PC-3 (cell line): ENCODE results near the gene CDH12. TPM values are rescaled to one million over a fixed set of nuclear protein-coding genes. Genes with fewer than 3 reads are reported as not detected.

Source experiments
- ATAC-seq: fragments of 200-7000 bp; cut with Tn5 transposase; 2 replicates; pipeline ENCODE4 v1.9.1; 2020; ENCODE audit warnings: mild to moderate bottlenecking, moderate library complexity
- BruUV-seq: library from RNA; stranded (reverse); fragments of 400-500 nt; replicated peaks from 2 replicates; lab custom pipeline; 2021; lab: Mats Ljungman, UMichigan
- CTCF ChIA-PET: fragments of 300-600 bp; sonication (Branson Sonifier 250); formaldehyde crosslinking; loops from one replicate; lab custom pipeline; 2022; ENCODE audit warnings: antibody characterized with exemption; lab: Charles Lee
- POLR2A ChIA-PET: fragments of 300-600 bp; sonication (Branson Sonifier 250); formaldehyde crosslinking; loops from one replicate; lab custom pipeline; 2022; ENCODE audit warnings: antibody characterized with exemption; ENCODE audit not compliant: unreplicated experiment; lab: Charles Lee
- DNase-seq: peaks from one replicate; pipeline ENCODE4 v3.0.0-alpha.2; 2015
- H2AFZ ChIP-seq: fragments of 300-600 bp; sonication (generic); 2 replicates; pipeline ENCODE4 v1.6.0; 2016; ENCODE audit warnings: antibody characterized with exemption, low read length
- H3F3A ChIP-seq: fragments of 300-600 bp; sonication (generic); one replicate; pipeline ENCODE4 v1.6.0; 2017; ENCODE audit warnings: antibody characterized with exemption, low read length, control low read depth, mild to moderate bottlenecking; ENCODE audit not compliant: unreplicated experiment
- H3K27ac ChIP-seq: fragments of 300-600 bp; sonication (generic); 2 replicates; pipeline ENCODE4 v1.5.1; 2016; ENCODE audit warnings: mild to moderate bottlenecking, low read length
- H3K27me3 ChIP-seq: fragments of 300-600 bp; sonication (generic); 2 replicates; pipeline ENCODE4 v1.6.1; 2016; ENCODE audit warnings: low read length, mixed read lengths
- H3K36me3 ChIP-seq: fragments of 300-600 bp; sonication (generic); 2 replicates; pipeline ENCODE4 v1.6.1; 2016; ENCODE audit warnings: low read depth, mixed run types, low read length, mixed read lengths
- H3K4me1 ChIP-seq: fragments of 300-600 bp; sonication (generic); 2 replicates; pipeline ENCODE4 v1.5.1; 2016; ENCODE audit warnings: low read length; ENCODE audit not compliant: insufficient read depth
- H3K4me2 ChIP-seq: fragments of 300-600 bp; sonication (generic); 2 replicates; pipeline ENCODE4 v1.6.0; 2016; ENCODE audit warnings: low read length
- H3K4me3 ChIP-seq: fragments of 300-600 bp; sonication (generic); 2 replicates; pipeline ENCODE4 v1.5.1; 2016; ENCODE audit warnings: mild to moderate bottlenecking, low read length, mixed read lengths
- H3K79me2 ChIP-seq: fragments of 300-600 bp; sonication (generic); 2 replicates; pipeline ENCODE4 v1.6.1; 2017; ENCODE audit warnings: low read length, mixed read lengths
- H3K9ac ChIP-seq: fragments of 300-600 bp; sonication (generic); 2 replicates; pipeline ENCODE4 v1.6.0; 2016; ENCODE audit warnings: mild to moderate bottlenecking, low read length
- H3K9me2 ChIP-seq: fragments of 300-600 bp; sonication (generic); replicated peaks from 2 replicates; pipeline ENCODE4 v1.6.1; 2016; ENCODE audit warnings: mixed run types, low read length, mixed read lengths
- H3K9me3 ChIP-seq: fragments of 300-600 bp; sonication (generic); 2 replicates; pipeline ENCODE4 v1.6.1; 2016; ENCODE audit warnings: low read length, mixed read lengths
- H4K20me1 ChIP-seq: fragments of 300-600 bp; sonication (generic); 2 replicates; pipeline ENCODE4 v1.6.1; 2016; ENCODE audit warnings: low read length, mixed read lengths
- CTCF ChIP-seq: fragments of 300-600 bp; sonication (generic); conservative IDR thresholded peaks from 2 replicates; pipeline ENCODE4 v1.5.1; 2017; ENCODE audit warnings: antibody characterized with exemption, low read depth, mild to moderate bottlenecking, low read length
- EZH2 ChIP-seq: fragments of 300-600 bp; sonication (generic); IDR thresholded peaks from one replicate; pipeline ENCODE4 v1.6.1; 2017; ENCODE audit warnings: antibody characterized with exemption, mild to moderate bottlenecking, low read length; ENCODE audit not compliant: unreplicated experiment
- EZH2phosphoT487 ChIP-seq: fragments of 300-600 bp; sonication (generic); IDR thresholded peaks from 2 replicates; pipeline ENCODE4 v1.6.1; 2018; ENCODE audit warnings: mild to moderate bottlenecking, antibody characterized with exemption, low read length, borderline replicate concordance
- intact Hi-C: fragments of 100-400 bp; cut with micrococcal nuclease; formaldehyde crosslinking; loops from 2 replicates; pipeline ENCODE4 v1.9.0; 2023
- total RNA-seq: library from RNA; depleted of rRNA; stranded (reverse); fragments of >200 nt; gene quantifications from 2 replicates; pipeline ENCODE4 v1.2.3, GENCODE V29; 2014

Gene CDH12
- total RNA-seq, 1 experiment from 2014 or later: 0.44 TPM

DNA sequence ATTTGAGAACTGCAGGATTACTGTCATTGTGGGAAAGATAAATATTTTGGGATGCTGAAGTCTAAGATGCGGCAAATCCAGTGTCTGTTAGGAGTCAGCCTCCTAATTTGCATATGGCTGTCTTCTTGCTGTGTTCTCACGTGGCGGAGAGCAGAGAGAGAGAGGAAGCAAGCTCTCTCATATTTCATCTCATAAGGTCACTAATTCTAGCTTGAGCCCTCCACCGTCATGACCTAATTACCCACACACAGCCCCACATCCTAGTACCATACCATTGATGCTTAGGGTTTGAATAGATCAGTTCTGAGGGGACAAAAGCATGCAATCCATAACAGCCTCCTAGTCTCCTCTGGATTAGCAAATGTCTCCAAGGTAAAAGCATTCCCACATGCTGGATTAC, 124.5 kb downstream of the CDH12 start:
- ATAC-seq: no peak
- POLR2A ChIA-PET: no interaction called here
- H3F3A ChIP-seq: no peaks in the 10 kb centered on the region

DNA sequence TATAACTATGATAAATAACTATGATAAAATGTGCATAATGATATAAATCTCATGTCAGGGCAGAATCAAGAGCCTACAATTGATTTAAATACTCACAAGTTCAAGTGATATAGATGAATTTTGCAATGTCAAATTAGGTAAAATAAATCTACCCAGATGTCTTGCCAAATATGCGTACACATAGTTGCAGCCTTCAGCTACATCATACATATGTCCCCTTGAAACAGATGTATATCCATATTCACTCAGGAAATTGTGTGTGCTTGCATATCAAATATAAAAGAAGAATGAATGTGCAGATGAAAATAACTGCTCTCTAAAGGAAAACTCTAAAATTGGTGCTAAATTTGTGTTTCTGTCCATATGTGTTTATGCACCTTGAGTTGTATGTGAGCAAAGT, 130.7 kb downstream of the CDH12 start:
- Histone ChIP-seq H3F3A (no peaks in the 10 kb centered on the region), H3K79me2 (no peaks in the 10 kb centered on the region), H2AFZ (no peak overlapping the region), H3K9ac (no peak overlapping the region), H4K20me1 (no peaks in the 10 kb centered on the region), H3K27me3 (no peaks in the 10 kb centered on the region), H3K4me1 (no peaks in the 10 kb centered on the region), H3K36me3 (no peaks in the 10 kb centered on the region), H3K4me3 (no peak overlapping the region), H3K27ac (no peak overlapping the region), H3K9me2 (no peaks in the 10 kb centered on the region), H3K4me2 (no peak overlapping the region), H3K9me3 (0 out of 2 replicates have a peak, but pooled peaks cover 10% of the 10 kb centered on the region)
- BruUV-seq: no TSS peak
- ATAC-seq (no peak), DNase-seq (no peak)
- TF ChIP-seq EZH2phosphoT487: no peak
- no peak for TF ChIP-seq EZH2
- no peak for TF ChIP-seq CTCF
- POLR2A ChIA-PET: interaction anchor here (0.5 kb wide), 1 partner anchor 71 kb away, joined by 4 read pairs; no protein-coding TSS in a partner anchor
- CTCF ChIA-PET: no interaction called here
- intact Hi-C loops: no loop called here

More for the DNA sequence above, 124.5 kb downstream of the CDH12 start:
- no peaks in the 10 kb centered on the region for H4K20me1 ChIP-seq
- no peak overlapping the region for H3K9ac ChIP-seq
- no peaks in the 10 kb centered on the region for H3K36me3 ChIP-seq
- BruUV-seq: no TSS peak
- H3K27me3 ChIP-seq: no peaks in the 10 kb centered on the region
- CTCF ChIA-PET: no interaction called here
- no peak overlapping the region for H3K4me3 ChIP-seq
- H3K9me2 ChIP-seq: no peaks in the 10 kb centered on the region
- TF ChIP-seq CTCF (no peak), EZH2 (no peak), EZH2phosphoT487 (no peak)
- H3K4me2 ChIP-seq: no peak overlapping the region
- no peaks in the 10 kb centered on the region for H3K79me2 ChIP-seq
- 0 out of 2 replicates have a peak, but pooled peaks cover 2% of the 10 kb centered on the region for H3K9me3 ChIP-seq
- H2AFZ ChIP-seq: no peak overlapping the region
- no peaks in the 10 kb centered on the region for H3K4me1 ChIP-seq
- intact Hi-C loops: no loop called here
- no peak overlapping the region for H3K27ac ChIP-seq
- no peak for DNase-seq

DNA sequence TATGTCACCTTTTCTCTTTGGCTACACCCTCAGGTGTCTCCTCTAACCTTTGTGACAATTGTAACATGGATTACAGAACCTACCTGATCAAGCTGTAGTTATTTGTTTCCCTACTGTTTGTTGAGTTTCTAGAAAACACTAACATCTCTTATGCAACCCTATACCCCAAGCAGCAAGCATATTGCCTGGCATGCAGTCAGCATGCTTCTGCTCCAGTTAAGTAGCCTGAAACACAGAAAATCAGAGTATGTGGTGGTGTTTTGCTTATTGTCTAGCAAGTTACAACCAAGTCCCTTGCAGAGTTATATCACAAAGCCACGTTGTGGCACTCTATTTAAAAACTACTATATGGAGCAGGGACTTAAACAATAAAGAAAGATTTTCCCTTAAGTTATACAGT, 131.1 kb downstream of the CDH12 start:
- no peak overlapping the region for H3K4me3 ChIP-seq
- CTCF ChIA-PET: no interaction called here
- no peak overlapping the region for H2AFZ ChIP-seq
- intact Hi-C loops: no loop called here
- no peaks in the 10 kb centered on the region for H3K36me3 ChIP-seq
- H3K4me1 ChIP-seq: no peaks in the 10 kb centered on the region
- POLR2A ChIA-PET: no interaction called here
- H3F3A ChIP-seq: no peaks in the 10 kb centered on the region
- H3K9me3 ChIP-seq: 0 out of 2 replicates have a peak, but pooled peaks cover 10% of the 10 kb centered on the region
- no peak overlapping the region for H3K27ac ChIP-seq
- no peak for DNase-seq
- no peak overlapping the region for H3K9ac ChIP-seq
- H3K9me2 ChIP-seq: no peaks in the 10 kb centered on the region
- H3K79me2 ChIP-seq: no peaks in the 10 kb centered on the region
- BruUV-seq: no TSS peak
- TF ChIP-seq EZH2 (no peak), EZH2phosphoT487 (no peak), CTCF (no peak)
- no peak overlapping the region for H3K4me2 ChIP-seq
- H3K27me3 ChIP-seq: no peaks in the 10 kb centered on the region
- ATAC-seq: no peak
- H4K20me1 ChIP-seq: no peaks in the 10 kb centered on the region
